Transverse colon (tissue), 4 donors: ENCODE measurements around the gene MROH2A.

Source experiments
- CTCF ChIP-seq, 5 experiments: fragments of 200-600 bp in 3 of 5; fragments of 450-650 bp in 2 of 5; sonication (generic) in 3 of 5; IDR thresholded peaks; 1 replicate in 2 of 5; 2 replicates in 3 of 5; pipeline ENCODE4 v1.5.1; 2016 to 2017; ENCODE audit warnings: antibody characterized with exemption in 5 of 5, inconsistent platforms in 3 of 5, mild to moderate bottlenecking in 2 of 5, moderate library complexity in 1 of 5
- EP300 ChIP-seq: sonication (generic); formaldehyde crosslinking; IDR thresholded peaks from one replicate; pipeline ENCODE4 v1.6.1; 2017; ENCODE audit warnings: antibody characterized with exemption, low read depth
- POLR2A ChIP-seq: fragments of 450-650 bp; IDR thresholded peaks from one replicate; pipeline ENCODE4 v1.6.1; 2016; ENCODE audit warnings: antibody characterized with exemption, mild to moderate bottlenecking, moderate library complexity
- POLR2AphosphoS5 ChIP-seq, 3 donors: sonication (generic); formaldehyde crosslinking; IDR thresholded peaks; one replicate each; pipeline ENCODE4 v1.6.1; 2016; ENCODE audit warnings: antibody characterized with exemption in 3 of 3

GRCh38 chr2:233811087-233811486, 33.0 kb downstream of the MROH2A start:
- TF ChIP-seq CTCF (IDR thresholded peaks at IDR 0.05): no peak
- no peak for TF ChIP-seq POLR2AphosphoS5 (IDR thresholded peaks at IDR 0.05)
- no peak for TF ChIP-seq EP300
- no peak for TF ChIP-seq POLR2A
